Vein endothelial cell (primary cell): ENCODE data around the gene OR10G2. TPM values are rescaled to one million over a fixed set of nuclear protein-coding genes. Genes with fewer than 3 reads are reported as not detected.

Experiments used
- total RNA-seq: library from RNA; depleted of rRNA; stranded (reverse); fragments of >200 nt; gene quantifications from 2 replicates; pipeline ENCODE4 v1.2.3, GENCODE V29; 2012

Gene OR10G2
- not detected in 2 replicates for total RNA-seq

GRCh38 chr14:21634840-21635239 lies at the start of gene OR10G2:
OR10G2 (minus strand) TSS chr14:21634940; CDS start chr14:21634842, 98 bp downstream.

GRCh38 chr14:21673718-21674117 lies 39.0 kb upstream of the OR10G2 start, which contains the start of gene OR4E1:
OR4E1 (minus strand) TSS chr14:21673818; CDS start chr14:21670935, 2,883 bp downstream.

GRCh38 chr14:21653331-21653885 lies 18.7 kb upstream of the OR10G2 start, which contains the start of gene OR4E2:
OR4E2 (plus strand) TSS chr14:21653835; CDS start chr14:21665083, 11,248 bp downstream.

Other genes with a start within 250 kb of the OR10G2 start
- 72.5 and 78.0 TPM in 2 replicates for gene CHD8, start 178.8 kb downstream of the OR10G2 start, total RNA-seq
- gene RAB2B, start 158.0 kb downstream of the OR10G2 start, total RNA-seq, result 33.0 and 41.5 TPM in 2 replicates
- gene TOX4, start 157.7 kb downstream of the OR10G2 start, total RNA-seq, result 41.2 and 50.1 TPM in 2 replicates
- 48.3 and 67.0 TPM in 2 replicates for gene METTL3, start 123.6 kb downstream of the OR10G2 start, total RNA-seq
- gene SALL2, start 108.6 kb downstream of the OR10G2 start, total RNA-seq, result 0.86 and 0.98 TPM in 2 replicates
- gene OR10G3, start 54.9 kb downstream of the OR10G2 start, total RNA-seq, result not detected in 2 replicates
- not detected in 2 replicates for gene OR4E2, start 18.9 kb upstream of the OR10G2 start, total RNA-seq
- not detected in 2 replicates for gene OR4E1, start 38.9 kb upstream of the OR10G2 start, total RNA-seq